Breast epithelium (tissue), 3 donors: Measurements from ENCODE around the gene PPP2R3A.

ENCODE experiments used
- CTCF ChIP-seq, 3 donors: fragments of 450-650 bp; IDR thresholded peaks; one replicate each; pipeline ENCODE4 v1.5.1; 2016 to 2017; ENCODE audit warnings: antibody characterized with exemption in 3 of 3, mild to moderate bottlenecking in 3 of 3, moderate library complexity in 3 of 3
- POLR2A ChIP-seq: fragments of 450-650 bp; IDR thresholded peaks from one replicate; pipeline ENCODE4 v1.6.1; 2016; ENCODE audit warnings: antibody characterized with exemption, mild to moderate bottlenecking, moderate library complexity
- POLR2AphosphoS5 ChIP-seq, 3 donors: sonication (generic); formaldehyde crosslinking; IDR thresholded peaks; one replicate each; pipeline ENCODE4 v1.6.1; 2017; ENCODE audit warnings: antibody characterized with exemption in 3 of 3

GRCh38 chr3:135927155-135927554 lies 38.4 kb upstream of the PPP2R3A start:
- TF ChIP-seq CTCF (IDR thresholded peaks at IDR 0.05) (no peak), POLR2A (no peak), POLR2AphosphoS5 (IDR thresholded peaks at IDR 0.05) (no peak)
